Measurements from ENCODE around the gene FUCA1. TPM values are rescaled to one million over a fixed set of nuclear protein-coding genes. Genes with fewer than 3 reads are reported as not detected.

The FUCA1 gene
- total RNA-seq, result 10 to 100 TPM in 1 of 2 donors, 1 to 10 TPM in 1; 9.7 to 14.0 TPM
- 4.7 TPM for polyA plus RNA-seq (2013, experiment 1 of 2)
- 4.4 TPM for polyA plus RNA-seq (2013, experiment 2 of 2)
- long read RNA-seq, experiment 1, partial matches to known transcripts, result 1 of 7 reads
- long read RNA-seq, experiment 1, other reads (novel, unspliced or antisense), result 3 of 7 reads
- long read RNA-seq, experiment 2, transcript FUCA1-201 (8 exons, 2,047 nt), result major isoform, 43 of 49 reads
- long read RNA-seq, experiment 2, partial matches to known transcripts, result 1 of 49 reads
- long read RNA-seq, experiment 2, other reads (novel, unspliced or antisense), result 5 of 49 reads
- long read RNA-seq, experiment 3, transcript FUCA1-201 (8 exons, 2,047 nt), result major isoform, 97 of 104 reads
- long read RNA-seq, experiment 3, partial matches to known transcripts, result 1 of 104 reads
- long read RNA-seq, experiment 3, other reads (novel, unspliced or antisense), result 6 of 104 reads
- long read RNA-seq, experiment 4, transcript FUCA1-201 (8 exons, 2,047 nt), result major isoform, 44 of 45 reads
- long read RNA-seq, experiment 4, partial matches to known transcripts, result 1 of 45 reads
- long read RNA-seq, experiment 4, other reads (novel, unspliced or antisense), result 0 of 45 reads

DNA sequence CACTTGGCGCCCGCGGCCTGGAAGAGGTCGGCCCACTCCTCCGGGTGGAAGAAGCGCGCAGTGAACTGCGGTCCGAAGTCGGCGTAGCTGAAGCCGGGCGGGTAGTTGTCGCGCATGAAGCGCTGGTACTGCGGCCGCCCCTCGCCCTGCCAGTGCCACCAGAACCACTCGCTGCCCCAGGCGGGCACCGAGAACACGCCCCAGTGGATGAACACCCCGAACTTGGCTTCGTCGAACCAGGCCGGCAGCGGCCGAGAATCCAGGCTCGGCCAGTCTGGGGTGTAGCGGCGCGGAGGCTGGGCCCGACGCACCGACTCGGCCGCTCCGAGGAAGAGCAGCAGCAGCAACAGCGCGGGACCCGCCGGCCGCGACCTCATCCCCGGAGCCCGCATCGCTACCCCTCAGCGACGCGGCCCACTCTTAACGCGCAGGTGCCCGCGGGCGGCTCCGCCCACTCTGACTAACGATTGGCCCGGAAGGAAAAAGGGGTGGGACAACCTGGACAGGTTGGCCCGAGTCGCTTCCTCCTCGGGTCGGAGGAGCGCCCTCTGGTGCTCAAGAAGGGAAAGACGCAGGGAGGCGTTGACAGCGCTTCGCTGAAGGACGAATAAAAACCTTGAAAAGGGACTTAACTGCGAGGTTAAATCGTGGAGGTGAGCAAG, at the start of gene FUCA1:
TSS of gene FUCA1 (minus strand) at position 396 of the 662 bp plus-strand sequence. CDS start at position 392, 4 bp downstream.
- H3K4me3 ChIP-seq (ENCODE audit: low read length), result peak within 1 kb of the TSS; percentile 81
- peaks cover 28% of the 10 kb centered on the region for H3K27me3 ChIP-seq (ENCODE audit: control insufficient read depth, insufficient read depth, low read length, poor library complexity, severe bottlenecking)
- H3K4me1 ChIP-seq (ENCODE audit: control insufficient read depth, insufficient read depth, low read length), result no peaks in the 10 kb centered on the region
- TF ChIP-seq CTCF (conservative IDR thresholded peaks at IDR 0.05), result peak; percentile 98
- no peaks in the 10 kb centered on the region for H3K9me3 Mint-ChIP-seq
- peak; percentile 99 for DNase-seq
- WGBS, 2 experiments (ENCODE audit: insufficient coverage in 1 of 2, insufficient read length in 1 of 2), result 1% methylated on average over 31 to 71 of the region's 71 CpGs
- no peak within 1 kb of the TSS for H3K27ac Mint-ChIP-seq
- no peaks in the 10 kb centered on the region for H3K9me3 ChIP-seq (ENCODE audit: control insufficient read depth, low read length)
- peak within 1 kb of the TSS; percentile 66 for H3K4me3 Mint-ChIP-seq
- peaks cover 10% of the 10 kb centered on the region for H3K4me1 Mint-ChIP-seq
- H3K27me3 Mint-ChIP-seq (ENCODE audit: insufficient read depth), result peaks cover 38% of the 10 kb centered on the region
- H3K36me3 Mint-ChIP-seq (ENCODE audit: low read depth), result peaks cover 6% of the 10 kb centered on the region
- H3K36me3 ChIP-seq (ENCODE audit: control insufficient read depth, insufficient read depth, low read length), result no peaks in the 10 kb centered on the region
- H3K27ac ChIP-seq (ENCODE audit: low read depth, low read length), result no peak within 1 kb of the TSS
- H3K9ac ChIP-seq (ENCODE audit: extremely low read depth, low read length, poor library complexity, severe bottlenecking), result peak within 1 kb of the TSS; percentile 11

GRCh38 chr1:23916209-23917131, 48.4 kb upstream of the FUCA1 start:
- TF ChIP-seq CTCF (conservative IDR thresholded peaks at IDR 0.05), result peak; percentile 81
- Histone ChIP-seq H3K36me3 (ENCODE audit: control insufficient read depth, insufficient read depth, low read length) (no peaks in the 10 kb centered on the region), H3K27me3 (ENCODE audit: control insufficient read depth, insufficient read depth, low read length, poor library complexity, severe bottlenecking) (no peaks in the 10 kb centered on the region), H3K4me3 (ENCODE audit: low read length) (no peak overlapping the region), H3K4me1 (ENCODE audit: control insufficient read depth, insufficient read depth, low read length) (peaks cover 7% of the 10 kb centered on the region), H3K9me3 (ENCODE audit: control insufficient read depth, low read length) (no peaks in the 10 kb centered on the region), H3K9ac (ENCODE audit: extremely low read depth, low read length, poor library complexity, severe bottlenecking) (no peak overlapping the region), H3K27ac (ENCODE audit: low read depth, low read length) (no peak overlapping the region)
- Mint-ChIP-seq H3K27me3 (ENCODE audit: insufficient read depth) (peaks cover 2% of the 10 kb centered on the region), H3K4me3 (no peak overlapping the region), H3K36me3 (ENCODE audit: low read depth) (no peaks in the 10 kb centered on the region), H3K27ac (no peak overlapping the region), H3K4me1 (peaks cover 5% of the 10 kb centered on the region), H3K9me3 (no peaks in the 10 kb centered on the region)
- WGBS, 2 experiments (ENCODE audit: insufficient coverage in 1 of 2, insufficient read length in 1 of 2), result 65 to 73% methylated on average over 9 to 12 of the region's 12 CpGs
- peak; percentile 93 for DNase-seq

GRCh38 chr1:23915466-23915865, 47.4 kb upstream of the FUCA1 start:
- Mint-ChIP-seq H3K36me3 (ENCODE audit: low read depth) (no peaks in the 10 kb centered on the region), H3K4me1 (peaks cover 5% of the 10 kb centered on the region), H3K27me3 (ENCODE audit: insufficient read depth) (peaks cover 2% of the 10 kb centered on the region), H3K4me3 (no peak overlapping the region), H3K9me3 (no peaks in the 10 kb centered on the region), H3K27ac (no peak overlapping the region)
- WGBS, 2 experiments (ENCODE audit: insufficient coverage in 1 of 2, insufficient read length in 1 of 2), result 82 to 93% methylated on average over 4 to 5 of the region's 5 CpGs
- H3K27me3 ChIP-seq (ENCODE audit: control insufficient read depth, insufficient read depth, low read length, poor library complexity, severe bottlenecking), result no peaks in the 10 kb centered on the region
- no peak overlapping the region for H3K9ac ChIP-seq (ENCODE audit: extremely low read depth, low read length, poor library complexity, severe bottlenecking)
- H3K9me3 ChIP-seq (ENCODE audit: control insufficient read depth, low read length), result no peaks in the 10 kb centered on the region
- TF ChIP-seq CTCF (conservative IDR thresholded peaks at IDR 0.05), result no peak
- H3K36me3 ChIP-seq (ENCODE audit: control insufficient read depth, insufficient read depth, low read length), result no peaks in the 10 kb centered on the region
- H3K4me1 ChIP-seq (ENCODE audit: control insufficient read depth, insufficient read depth, low read length), result peaks cover 7% of the 10 kb centered on the region
- no peak for DNase-seq
- no peak overlapping the region for H3K4me3 ChIP-seq (ENCODE audit: low read length)
- H3K27ac ChIP-seq (ENCODE audit: low read depth, low read length), result no peak overlapping the region

Measured in endodermal cell (in vitro differentiated cells).